Breast epithelium (tissue), 3 donors: ENCODE data around the gene EME2.

ENCODE experiments used
- CTCF ChIP-seq, 3 donors: fragments of 450-650 bp; IDR thresholded peaks; one replicate each; pipeline ENCODE4 v1.5.1; 2016 to 2017; ENCODE audit warnings: antibody characterized with exemption in 3 of 3, mild to moderate bottlenecking in 3 of 3, moderate library complexity in 3 of 3
- POLR2A ChIP-seq: fragments of 450-650 bp; IDR thresholded peaks from one replicate; pipeline ENCODE4 v1.6.1; 2016; ENCODE audit warnings: antibody characterized with exemption, mild to moderate bottlenecking, moderate library complexity
- POLR2AphosphoS5 ChIP-seq, 3 donors: sonication (generic); formaldehyde crosslinking; IDR thresholded peaks; one replicate each; pipeline ENCODE4 v1.6.1; 2017; ENCODE audit warnings: antibody characterized with exemption in 3 of 3

GRCh38 chr16:1818204-1818872 is 45.7 kb downstream of the EME2 start:
- TF ChIP-seq CTCF (IDR thresholded peaks at IDR 0.05) = no peak
- no peak for TF ChIP-seq POLR2A
- TF ChIP-seq POLR2AphosphoS5 (IDR thresholded peaks at IDR 0.05) = no peak
